ENCODE data around the gene NKAIN4.

The NKAIN4 gene

DNA sequence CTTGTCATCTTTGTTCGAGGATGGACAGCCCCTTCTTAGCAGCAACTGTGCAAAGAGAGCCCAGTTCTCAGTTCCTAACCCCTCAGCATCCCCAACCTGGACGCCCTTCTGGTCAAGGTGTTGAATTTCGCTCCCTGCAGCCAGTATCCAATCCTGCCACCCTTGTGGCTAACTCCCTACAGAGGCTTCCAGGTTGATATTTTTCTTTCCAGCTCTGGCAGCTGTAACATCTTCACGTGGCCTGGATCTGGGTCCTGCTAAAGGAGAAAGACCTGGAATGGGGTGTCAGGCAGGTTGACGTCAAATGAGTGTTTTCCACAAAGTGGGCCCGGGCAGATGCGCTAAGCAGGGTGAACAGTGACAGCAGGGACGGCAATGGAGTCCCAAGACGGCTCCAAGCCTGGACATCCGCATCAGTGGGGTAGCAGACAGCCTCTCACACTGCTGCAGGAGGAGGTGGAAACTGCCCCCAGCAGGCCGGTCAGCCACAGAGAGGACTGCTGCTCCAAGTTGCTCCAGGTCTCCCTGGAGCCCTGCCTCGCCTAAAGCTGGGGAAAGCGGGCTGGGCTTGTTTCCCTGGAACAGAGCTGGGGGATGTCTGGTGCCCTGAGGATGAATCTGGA lies 37.3 kb downstream of the NKAIN4 start:
- no peak for DNase-seq

- peak; percentile 94 for DNase-seq
Observed at GRCh38 chr20:63216041-63216848, 38.0 kb downstream of the NKAIN4 start, which contains the start of gene YTHDF1. Gene YTHDF1 (minus strand): TSS chr20:63216131. CDS start chr20:63215892, 239 bp downstream.

GRCh38 chr20:63215101-63216040 lies 38.9 kb downstream of the NKAIN4 start:
- DNase-seq, result peak; percentile 7

DNA sequence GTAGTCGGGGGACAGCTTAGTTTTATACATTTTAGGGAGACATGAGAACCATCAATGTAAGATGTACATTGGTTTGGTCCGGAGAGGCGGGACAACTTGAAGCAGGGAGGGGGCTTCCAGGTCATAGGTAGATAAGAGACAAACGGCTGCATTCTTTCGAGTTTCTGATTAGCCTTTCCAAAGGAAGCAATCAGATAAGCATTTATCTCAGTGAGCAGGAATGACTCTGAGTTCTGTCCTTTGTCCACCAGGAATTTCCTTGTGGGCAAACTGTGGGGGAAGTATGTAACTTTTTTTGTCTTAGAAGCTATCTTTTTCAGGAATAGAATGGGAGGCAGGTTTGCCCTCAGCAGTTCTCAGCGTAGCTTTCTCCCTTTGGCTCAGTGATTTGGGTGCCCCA lies 39.7 kb downstream of the NKAIN4 start:
- no peak for DNase-seq

- DNase-seq, result no peak
Observed at GRCh38 chr20:63212792-63213191, 41.5 kb downstream of the NKAIN4 start.

GRCh38 chr20:63212393-63212730 lies 41.9 kb downstream of the NKAIN4 start:
- DNase-seq, result no peak

- no peak for DNase-seq
Observed at GRCh38 chr20:63210011-63210605, 44.2 kb downstream of the NKAIN4 start.

DNA sequence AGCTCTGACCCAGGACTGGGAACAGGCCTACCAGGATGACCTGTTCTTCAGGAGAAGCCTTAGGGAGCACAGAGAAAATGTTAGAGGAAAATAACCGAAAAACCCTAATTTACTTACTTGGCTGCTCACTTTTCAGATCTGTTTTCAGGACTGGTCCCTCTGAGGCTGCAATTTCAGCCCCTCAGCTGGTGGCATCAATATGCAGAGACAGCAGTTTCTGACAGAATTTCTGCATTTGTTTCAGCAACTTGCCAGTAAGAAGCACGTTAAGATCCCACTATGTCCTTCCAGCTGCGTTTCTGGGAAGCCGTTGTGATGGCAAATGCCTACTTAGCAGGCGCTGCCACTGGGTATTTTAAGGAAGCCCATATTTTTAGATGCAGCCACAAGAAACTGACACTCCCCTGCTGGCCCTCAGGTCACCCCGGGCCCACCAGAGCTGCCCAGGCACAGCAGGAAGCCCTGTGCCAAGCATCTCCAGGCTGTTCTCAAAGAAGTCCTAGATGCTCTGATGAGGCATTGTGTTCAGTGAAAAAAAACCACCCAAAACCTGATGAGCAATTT lies 45.8 kb downstream of the NKAIN4 start:
- DNase-seq, result no peak

- no peak for DNase-seq
Observed at GRCh38 chr20:63206878-63207277, 47.4 kb downstream of the NKAIN4 start.

DNA sequence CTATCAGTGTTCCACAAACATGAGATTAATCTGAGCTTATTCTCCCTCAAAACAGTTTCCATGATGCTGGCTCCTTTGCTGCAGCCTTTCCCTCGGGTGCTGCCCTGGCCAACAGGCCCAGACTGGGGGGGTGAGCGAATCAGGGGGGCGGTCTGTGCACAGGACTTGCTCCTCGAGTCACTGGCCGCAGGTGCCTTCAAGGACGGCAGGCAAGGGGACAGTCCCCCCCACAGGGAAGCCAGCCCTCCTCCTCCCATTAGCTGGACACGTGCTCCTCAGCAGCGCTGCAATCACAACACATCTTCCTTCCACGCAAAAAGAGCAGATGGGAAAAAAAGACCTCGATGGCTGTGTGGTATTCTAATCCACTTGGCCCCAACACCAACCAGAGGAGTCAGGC lies 48.4 kb downstream of the NKAIN4 start:
- DNase-seq, result no peak

DNA sequence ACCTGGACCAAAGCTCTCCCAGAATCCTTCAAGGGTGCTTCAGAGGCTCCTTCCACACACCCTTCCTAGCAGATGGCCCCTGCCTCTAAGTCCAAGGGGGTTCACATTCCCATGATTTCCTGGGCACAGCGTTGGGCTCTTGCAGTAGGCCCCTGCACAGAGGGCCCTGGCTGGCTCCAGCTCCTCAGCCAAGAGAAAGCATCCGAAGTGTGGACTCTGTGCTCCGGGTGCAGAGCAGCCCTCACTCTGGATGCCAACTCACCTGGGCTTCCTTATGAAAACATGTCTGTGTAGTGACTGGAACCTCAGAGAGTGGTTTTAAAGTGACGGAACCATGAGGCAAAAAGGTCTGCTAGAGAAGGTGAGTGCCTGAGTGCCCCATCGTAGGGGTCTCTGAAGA lies 49.9 kb downstream of the NKAIN4 start:
- DNase-seq, result no peak

DNA sequence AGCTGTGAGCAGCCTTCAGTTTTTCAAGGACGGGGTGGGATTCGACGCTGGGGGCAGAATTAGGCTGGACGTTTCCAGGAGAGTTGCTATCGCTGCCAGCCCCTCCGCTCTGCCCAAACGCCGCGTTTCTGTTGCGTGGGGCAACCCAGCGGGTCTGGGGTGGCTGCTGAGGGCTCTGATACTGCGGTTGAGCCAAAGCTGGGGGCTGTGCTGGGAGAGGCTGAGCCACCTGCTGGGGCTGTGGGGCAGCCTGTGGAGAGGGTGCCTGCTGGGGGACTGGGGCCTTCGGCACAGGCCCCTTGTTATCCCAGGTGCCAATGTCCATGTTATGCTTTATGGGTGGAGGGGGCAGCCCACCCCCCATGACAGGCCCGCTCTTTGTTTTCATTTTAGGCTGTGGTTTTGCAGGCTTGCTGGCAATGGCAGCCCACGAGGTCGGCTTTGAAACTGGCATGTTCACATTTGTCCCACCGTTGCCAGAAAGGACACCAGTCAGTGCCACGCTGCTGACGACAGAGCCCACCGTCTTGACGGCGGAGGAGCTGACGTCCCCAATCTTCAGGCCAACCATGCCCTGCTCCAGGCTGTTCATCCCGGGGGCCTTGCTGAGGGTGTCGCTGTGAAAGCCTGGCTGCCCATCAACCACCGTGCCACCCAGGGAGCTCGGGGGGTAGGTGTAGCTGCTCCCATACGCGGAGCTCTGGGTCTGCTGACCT lies 51.3 kb downstream of the NKAIN4 start:
- no peak for DNase-seq

DNA sequence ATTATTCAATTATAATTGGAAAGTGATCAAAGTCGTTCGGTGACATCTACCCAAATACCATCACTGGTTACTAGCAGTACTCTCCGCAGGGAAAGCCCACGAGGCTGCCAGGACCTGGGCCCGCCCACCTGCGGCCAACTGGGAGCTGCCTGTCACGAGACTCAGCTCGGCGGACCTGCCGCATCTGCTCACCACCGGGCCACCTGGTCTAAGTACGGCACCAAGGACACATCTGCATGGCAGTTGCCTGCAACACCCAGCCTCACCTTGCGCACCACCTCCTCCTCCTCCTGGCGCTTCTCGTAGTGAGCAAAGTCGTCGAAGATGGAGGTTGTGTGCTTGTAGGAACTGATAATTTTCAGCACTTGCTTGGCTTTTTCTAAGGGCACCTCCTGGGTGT lies 52.2 kb downstream of the NKAIN4 start:
- DNase-seq, result no peak

DNA sequence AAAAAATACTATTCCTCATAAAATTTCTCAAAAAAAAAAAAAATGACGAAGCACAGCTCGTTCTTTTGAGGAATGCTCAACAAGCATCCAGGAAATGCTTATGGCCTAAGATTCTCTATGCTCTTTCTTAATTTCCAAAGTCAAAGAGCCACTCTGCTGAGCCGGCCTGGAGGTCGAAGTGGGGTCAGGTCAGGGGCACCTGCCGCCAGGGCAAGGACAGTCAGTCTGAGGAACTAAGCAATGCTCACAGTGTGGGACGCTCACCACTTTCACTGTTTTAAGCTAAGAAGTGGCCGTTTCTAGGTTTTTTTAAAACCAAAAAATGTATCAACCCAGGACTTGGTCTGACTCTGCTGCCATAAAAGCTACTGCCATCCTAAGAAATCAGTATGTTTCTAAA lies 55.7 kb downstream of the NKAIN4 start:
- no peak for DNase-seq

DNA sequence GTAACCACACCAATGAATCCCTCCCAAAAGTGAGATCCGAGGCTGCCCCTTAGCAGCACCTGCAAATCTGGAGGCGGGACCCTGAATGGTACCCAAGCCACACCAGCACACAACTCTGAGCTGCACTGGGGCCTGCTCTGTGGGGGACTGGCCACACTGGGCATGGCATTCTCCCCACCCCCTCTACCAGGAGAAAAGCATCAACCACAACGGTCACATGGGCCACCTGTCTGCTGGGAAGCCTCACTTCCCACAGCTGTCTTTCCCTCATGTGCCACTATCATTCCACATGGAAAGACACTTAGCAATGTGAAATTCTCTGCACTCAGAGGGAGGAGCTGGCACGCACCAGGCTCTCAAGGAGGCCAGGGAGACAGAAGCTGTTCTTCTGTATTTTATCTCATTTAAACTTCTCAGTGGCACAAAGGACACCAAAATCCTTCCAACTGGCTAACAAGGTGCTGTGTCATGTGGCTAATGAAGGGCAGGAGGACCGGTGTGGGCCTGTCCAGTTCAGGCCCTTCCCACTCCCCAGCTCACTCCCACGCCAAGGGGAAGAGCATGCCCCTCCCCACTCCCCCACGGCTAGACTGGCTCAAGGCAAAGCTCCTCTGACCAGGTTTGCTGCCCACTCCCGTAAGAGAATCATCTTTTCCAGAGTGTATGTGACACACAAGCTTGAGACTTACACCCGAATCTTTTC lies 57.3 kb downstream of the NKAIN4 start:
- DNase-seq, result no peak

- no peak for DNase-seq
Observed at GRCh38 chr20:63194797-63195173, 59.5 kb downstream of the NKAIN4 start.

GRCh38 chr20:63194007-63194796 lies 60.1 kb downstream of the NKAIN4 start:
- DNase-seq, result no peak

GRCh38 chr20:63192721-63193120 lies 61.5 kb downstream of the NKAIN4 start:
- no peak for DNase-seq

- no peak for DNase-seq
Observed at GRCh38 chr20:63191400-63191799, 62.9 kb downstream of the NKAIN4 start.

- DNase-seq, result no peak
Observed at GRCh38 chr20:63190828-63191227, 63.4 kb downstream of the NKAIN4 start.
